DND-41 (cell line): ENCODE results near the gene KIRREL2.

Experiments
- EZH2 ChIP-seq: IDR thresholded peaks from 3 replicates; pipeline ENCODE4 v1.6.1; 2012; ENCODE audit warnings: borderline replicate concordance, low read depth, mild to moderate bottlenecking, moderate library complexity, low read length, inconsistent platforms; ENCODE audit not compliant: severe bottlenecking
- TF ChIP-seq, protein P1 (sequence below): IDR thresholded peaks from 2 replicates; pipeline ENCODE4 v1.5.1; 2012; ENCODE audit warnings: borderline replicate concordance, low read length, moderate library complexity, mild to moderate bottlenecking; ENCODE audit not compliant: poor library complexity, severe bottlenecking; ENCODE audit errors: extremely low read depth

DNA sequence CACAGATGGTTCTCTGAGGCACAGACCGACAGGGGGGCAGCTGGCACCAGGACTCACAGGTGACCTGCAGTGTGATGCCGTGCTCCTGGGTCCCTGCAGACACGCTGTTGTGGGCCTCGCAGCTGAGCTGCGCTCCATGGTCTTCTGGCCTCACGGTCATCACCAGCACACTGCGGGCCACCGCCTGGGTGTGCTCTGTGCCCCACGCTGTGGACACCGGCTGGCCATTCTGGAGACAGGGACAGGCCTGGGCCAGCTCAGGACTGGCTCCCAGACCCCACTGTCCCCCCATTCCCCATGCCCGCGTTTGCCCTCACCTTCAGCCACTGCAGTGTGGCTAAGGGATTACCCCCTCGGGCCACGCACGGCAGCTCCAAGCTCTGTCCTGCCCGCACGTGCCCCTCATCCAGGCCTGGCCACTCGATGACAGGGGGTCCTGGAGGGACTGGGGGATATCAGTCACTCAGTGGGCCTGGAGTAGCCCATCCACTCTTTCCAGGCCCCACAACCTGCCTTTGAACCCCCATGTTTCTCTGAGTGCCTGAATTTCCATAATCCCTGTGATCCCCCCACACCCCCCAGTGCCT, 7.7 kb upstream of the KIRREL2 start:
- TF ChIP-seq, protein P1, sequence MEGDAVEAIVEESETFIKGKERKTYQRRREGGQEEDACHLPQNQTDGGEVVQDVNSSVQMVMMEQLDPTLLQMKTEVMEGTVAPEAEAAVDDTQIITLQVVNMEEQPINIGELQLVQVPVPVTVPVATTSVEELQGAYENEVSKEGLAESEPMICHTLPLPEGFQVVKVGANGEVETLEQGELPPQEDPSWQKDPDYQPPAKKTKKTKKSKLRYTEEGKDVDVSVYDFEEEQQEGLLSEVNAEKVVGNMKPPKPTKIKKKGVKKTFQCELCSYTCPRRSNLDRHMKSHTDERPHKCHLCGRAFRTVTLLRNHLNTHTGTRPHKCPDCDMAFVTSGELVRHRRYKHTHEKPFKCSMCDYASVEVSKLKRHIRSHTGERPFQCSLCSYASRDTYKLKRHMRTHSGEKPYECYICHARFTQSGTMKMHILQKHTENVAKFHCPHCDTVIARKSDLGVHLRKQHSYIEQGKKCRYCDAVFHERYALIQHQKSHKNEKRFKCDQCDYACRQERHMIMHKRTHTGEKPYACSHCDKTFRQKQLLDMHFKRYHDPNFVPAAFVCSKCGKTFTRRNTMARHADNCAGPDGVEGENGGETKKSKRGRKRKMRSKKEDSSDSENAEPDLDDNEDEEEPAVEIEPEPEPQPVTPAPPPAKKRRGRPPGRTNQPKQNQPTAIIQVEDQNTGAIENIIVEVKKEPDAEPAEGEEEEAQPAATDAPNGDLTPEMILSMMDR: no peak
- TF ChIP-seq EZH2: no peak
